ENCODE measurements around the gene PLEKHA4.

GRCh38 chr19:48887861-48888612 lies 19.6 kb upstream of the PLEKHA4 start:
- TF ChIP-seq, protein P1, sequence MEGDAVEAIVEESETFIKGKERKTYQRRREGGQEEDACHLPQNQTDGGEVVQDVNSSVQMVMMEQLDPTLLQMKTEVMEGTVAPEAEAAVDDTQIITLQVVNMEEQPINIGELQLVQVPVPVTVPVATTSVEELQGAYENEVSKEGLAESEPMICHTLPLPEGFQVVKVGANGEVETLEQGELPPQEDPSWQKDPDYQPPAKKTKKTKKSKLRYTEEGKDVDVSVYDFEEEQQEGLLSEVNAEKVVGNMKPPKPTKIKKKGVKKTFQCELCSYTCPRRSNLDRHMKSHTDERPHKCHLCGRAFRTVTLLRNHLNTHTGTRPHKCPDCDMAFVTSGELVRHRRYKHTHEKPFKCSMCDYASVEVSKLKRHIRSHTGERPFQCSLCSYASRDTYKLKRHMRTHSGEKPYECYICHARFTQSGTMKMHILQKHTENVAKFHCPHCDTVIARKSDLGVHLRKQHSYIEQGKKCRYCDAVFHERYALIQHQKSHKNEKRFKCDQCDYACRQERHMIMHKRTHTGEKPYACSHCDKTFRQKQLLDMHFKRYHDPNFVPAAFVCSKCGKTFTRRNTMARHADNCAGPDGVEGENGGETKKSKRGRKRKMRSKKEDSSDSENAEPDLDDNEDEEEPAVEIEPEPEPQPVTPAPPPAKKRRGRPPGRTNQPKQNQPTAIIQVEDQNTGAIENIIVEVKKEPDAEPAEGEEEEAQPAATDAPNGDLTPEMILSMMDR (conservative IDR thresholded peaks at IDR 0.05; ENCODE audit: low read depth in 2 of 2) = no peak
- TF ChIP-seq EZH2 (IDR thresholded peaks at IDR 0.05; ENCODE audit: low read depth, unreplicated experiment) (no peak), POLR2AphosphoS5 (IDR thresholded peaks at IDR 0.05; ENCODE audit: low read depth) (no peak), NANOG (IDR thresholded peaks at IDR 0.05; ENCODE audit: borderline replicate concordance) (no peak), EZH2phosphoT487 (IDR thresholded peaks at IDR 0.05; ENCODE audit: unreplicated experiment) (no peak), CREB1 (CRISPR knock-in tag; IDR thresholded peaks at IDR 0.05; ENCODE audit: low read depth) (no peak), ZNF114 (CRISPR knock-in tag; IDR thresholded peaks at IDR 0.05) (no peak)
- TF ChIP-seq, protein P2, sequence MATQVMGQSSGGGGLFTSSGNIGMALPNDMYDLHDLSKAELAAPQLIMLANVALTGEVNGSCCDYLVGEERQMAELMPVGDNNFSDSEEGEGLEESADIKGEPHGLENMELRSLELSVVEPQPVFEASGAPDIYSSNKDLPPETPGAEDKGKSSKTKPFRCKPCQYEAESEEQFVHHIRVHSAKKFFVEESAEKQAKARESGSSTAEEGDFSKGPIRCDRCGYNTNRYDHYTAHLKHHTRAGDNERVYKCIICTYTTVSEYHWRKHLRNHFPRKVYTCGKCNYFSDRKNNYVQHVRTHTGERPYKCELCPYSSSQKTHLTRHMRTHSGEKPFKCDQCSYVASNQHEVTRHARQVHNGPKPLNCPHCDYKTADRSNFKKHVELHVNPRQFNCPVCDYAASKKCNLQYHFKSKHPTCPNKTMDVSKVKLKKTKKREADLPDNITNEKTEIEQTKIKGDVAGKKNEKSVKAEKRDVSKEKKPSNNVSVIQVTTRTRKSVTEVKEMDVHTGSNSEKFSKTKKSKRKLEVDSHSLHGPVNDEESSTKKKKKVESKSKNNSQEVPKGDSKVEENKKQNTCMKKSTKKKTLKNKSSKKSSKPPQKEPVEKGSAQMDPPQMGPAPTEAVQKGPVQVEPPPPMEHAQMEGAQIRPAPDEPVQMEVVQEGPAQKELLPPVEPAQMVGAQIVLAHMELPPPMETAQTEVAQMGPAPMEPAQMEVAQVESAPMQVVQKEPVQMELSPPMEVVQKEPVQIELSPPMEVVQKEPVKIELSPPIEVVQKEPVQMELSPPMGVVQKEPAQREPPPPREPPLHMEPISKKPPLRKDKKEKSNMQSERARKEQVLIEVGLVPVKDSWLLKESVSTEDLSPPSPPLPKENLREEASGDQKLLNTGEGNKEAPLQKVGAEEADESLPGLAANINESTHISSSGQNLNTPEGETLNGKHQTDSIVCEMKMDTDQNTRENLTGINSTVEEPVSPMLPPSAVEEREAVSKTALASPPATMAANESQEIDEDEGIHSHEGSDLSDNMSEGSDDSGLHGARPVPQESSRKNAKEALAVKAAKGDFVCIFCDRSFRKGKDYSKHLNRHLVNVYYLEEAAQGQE (IDR thresholded peaks at IDR 0.05; ENCODE audit: unreplicated experiment) = no peak
- TF ChIP-seq, protein P3, sequence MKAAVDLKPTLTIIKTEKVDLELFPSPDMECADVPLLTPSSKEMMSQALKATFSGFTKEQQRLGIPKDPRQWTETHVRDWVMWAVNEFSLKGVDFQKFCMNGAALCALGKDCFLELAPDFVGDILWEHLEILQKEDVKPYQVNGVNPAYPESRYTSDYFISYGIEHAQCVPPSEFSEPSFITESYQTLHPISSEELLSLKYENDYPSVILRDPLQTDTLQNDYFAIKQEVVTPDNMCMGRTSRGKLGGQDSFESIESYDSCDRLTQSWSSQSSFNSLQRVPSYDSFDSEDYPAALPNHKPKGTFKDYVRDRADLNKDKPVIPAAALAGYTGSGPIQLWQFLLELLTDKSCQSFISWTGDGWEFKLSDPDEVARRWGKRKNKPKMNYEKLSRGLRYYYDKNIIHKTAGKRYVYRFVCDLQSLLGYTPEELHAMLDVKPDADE (IDR thresholded peaks at IDR 0.05) = no peak
